Esophagus muscularis mucosa (tissue), 3 donors: ENCODE results near the gene PET100.

Source experiments
- CTCF ChIP-seq, 3 experiments: fragments of 200-600 bp in 2 of 3; fragments of 450-650 bp in 1 of 3; sonication (generic) in 2 of 3; IDR thresholded peaks; one replicate each; pipeline ENCODE4 v1.5.1; 2017 to 2019; ENCODE audit warnings: antibody characterized with exemption in 3 of 3, mild to moderate bottlenecking in 2 of 3, moderate library complexity in 1 of 3
- POLR2A ChIP-seq: fragments of 450-650 bp; IDR thresholded peaks from one replicate; pipeline ENCODE4 v1.6.1; 2017; ENCODE audit warnings: antibody characterized with exemption, moderate library complexity, mild to moderate bottlenecking, low read depth

DNA sequence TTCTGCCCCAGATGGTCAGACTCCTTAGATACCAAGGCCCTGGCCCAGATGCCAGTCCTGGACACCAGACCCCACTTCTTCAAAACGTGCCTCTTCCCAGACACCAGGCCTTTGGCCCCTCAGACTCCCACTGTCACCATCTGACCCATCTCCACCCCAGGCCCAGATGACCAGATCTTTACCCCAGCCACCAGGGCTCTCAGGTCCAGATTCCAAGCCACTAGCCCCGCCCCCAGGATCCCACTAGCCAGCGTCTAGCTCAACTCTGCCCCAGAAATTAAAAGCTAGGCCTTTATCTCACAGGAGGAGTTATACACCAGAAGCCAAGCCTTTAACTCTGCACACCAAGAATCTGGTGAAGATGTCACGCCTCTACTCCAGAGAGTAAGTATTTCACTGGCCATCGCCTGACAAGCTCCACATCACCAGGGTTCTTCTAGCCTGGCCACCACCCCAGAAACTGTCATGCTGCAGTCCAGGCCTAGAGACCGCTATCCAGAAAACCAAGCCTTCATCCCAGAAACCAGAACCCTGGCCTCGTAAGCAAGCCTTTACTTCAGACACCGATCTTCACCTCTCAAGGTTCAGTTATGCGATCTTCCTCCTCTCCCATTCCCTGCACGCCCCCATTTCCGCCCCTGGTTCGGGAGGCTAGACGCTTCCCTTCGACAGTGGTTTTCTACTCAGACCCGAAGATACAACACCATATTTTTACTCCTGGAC is 843 bp upstream of the PET100 start:
- TF ChIP-seq POLR2A, result no peak
- TF ChIP-seq CTCF (IDR thresholded peaks at IDR 0.05), result no peak
